Measurements from ENCODE around the gene IFIT1.

The IFIT1 gene

GRCh38 chr10:89414146-89414878 lies 21.9 kb downstream of the IFIT1 start, which contains the start of gene IFIT5 (continued):
- TF ChIP-seq, protein P1, sequence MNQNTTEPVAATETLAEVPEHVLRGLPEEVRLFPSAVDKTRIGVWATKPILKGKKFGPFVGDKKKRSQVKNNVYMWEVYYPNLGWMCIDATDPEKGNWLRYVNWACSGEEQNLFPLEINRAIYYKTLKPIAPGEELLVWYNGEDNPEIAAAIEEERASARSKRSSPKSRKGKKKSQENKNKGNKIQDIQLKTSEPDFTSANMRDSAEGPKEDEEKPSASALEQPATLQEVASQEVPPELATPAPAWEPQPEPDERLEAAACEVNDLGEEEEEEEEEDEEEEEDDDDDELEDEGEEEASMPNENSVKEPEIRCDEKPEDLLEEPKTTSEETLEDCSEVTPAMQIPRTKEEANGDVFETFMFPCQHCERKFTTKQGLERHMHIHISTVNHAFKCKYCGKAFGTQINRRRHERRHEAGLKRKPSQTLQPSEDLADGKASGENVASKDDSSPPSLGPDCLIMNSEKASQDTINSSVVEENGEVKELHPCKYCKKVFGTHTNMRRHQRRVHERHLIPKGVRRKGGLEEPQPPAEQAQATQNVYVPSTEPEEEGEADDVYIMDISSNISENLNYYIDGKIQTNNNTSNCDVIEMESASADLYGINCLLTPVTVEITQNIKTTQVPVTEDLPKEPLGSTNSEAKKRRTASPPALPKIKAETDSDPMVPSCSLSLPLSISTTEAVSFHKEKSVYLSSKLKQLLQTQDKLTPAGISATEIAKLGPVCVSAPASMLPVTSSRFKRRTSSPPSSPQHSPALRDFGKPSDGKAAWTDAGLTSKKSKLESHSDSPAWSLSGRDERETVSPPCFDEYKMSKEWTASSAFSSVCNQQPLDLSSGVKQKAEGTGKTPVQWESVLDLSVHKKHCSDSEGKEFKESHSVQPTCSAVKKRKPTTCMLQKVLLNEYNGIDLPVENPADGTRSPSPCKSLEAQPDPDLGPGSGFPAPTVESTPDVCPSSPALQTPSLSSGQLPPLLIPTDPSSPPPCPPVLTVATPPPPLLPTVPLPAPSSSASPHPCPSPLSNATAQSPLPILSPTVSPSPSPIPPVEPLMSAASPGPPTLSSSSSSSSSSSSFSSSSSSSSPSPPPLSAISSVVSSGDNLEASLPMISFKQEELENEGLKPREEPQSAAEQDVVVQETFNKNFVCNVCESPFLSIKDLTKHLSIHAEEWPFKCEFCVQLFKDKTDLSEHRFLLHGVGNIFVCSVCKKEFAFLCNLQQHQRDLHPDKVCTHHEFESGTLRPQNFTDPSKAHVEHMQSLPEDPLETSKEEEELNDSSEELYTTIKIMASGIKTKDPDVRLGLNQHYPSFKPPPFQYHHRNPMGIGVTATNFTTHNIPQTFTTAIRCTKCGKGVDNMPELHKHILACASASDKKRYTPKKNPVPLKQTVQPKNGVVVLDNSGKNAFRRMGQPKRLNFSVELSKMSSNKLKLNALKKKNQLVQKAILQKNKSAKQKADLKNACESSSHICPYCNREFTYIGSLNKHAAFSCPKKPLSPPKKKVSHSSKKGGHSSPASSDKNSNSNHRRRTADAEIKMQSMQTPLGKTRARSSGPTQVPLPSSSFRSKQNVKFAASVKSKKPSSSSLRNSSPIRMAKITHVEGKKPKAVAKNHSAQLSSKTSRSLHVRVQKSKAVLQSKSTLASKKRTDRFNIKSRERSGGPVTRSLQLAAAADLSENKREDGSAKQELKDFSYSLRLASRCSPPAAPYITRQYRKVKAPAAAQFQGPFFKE (tag by site-specific recombination; IDR thresholded peaks at IDR 0.05; ENCODE audit: borderline replicate concordance), result no peak
- TF ChIP-seq ZNF514 (tag by site-specific recombination; IDR thresholded peaks at IDR 0.05) (no peak), SCRT1 (tag by site-specific recombination; IDR thresholded peaks at IDR 0.05; ENCODE audit: borderline replicate concordance) (no peak), ZNF114 (tag by site-specific recombination; IDR thresholded peaks at IDR 0.05) (no peak), WT1 (tag by site-specific recombination; IDR thresholded peaks at IDR 0.05) (peak; percentile 38; the same call in 1 of the 2 replicates), PRDM6 (tag by site-specific recombination; IDR thresholded peaks at IDR 0.05) (no peak), KLF17 (tag by site-specific recombination; IDR thresholded peaks at IDR 0.05) (no peak), ZNF660 (tag by site-specific recombination; IDR thresholded peaks at IDR 0.05) (0 out of 2 replicates have a peak, but pooled peaks have one; percentile 45), ZNF791 (tag by site-specific recombination; IDR thresholded peaks at IDR 0.05) (no peak), ZNF837 (tag by site-specific recombination; IDR thresholded peaks at IDR 0.05) (no peak), BCL11A (tag by site-specific recombination; IDR thresholded peaks at IDR 0.05; ENCODE audit: low read depth) (no peak), ZNF266 (tag by site-specific recombination; IDR thresholded peaks at IDR 0.05; ENCODE audit: low read depth) (no peak), ZNF184 (tag by site-specific recombination; IDR thresholded peaks at IDR 0.05) (no peak), ZNF501 (tag by site-specific recombination; IDR thresholded peaks at IDR 0.05) (no peak), ZNF544 (tag by site-specific recombination; IDR thresholded peaks at IDR 0.05) (no peak), ZNF596 (tag by site-specific recombination; IDR thresholded peaks at IDR 0.05) (0 out of 2 replicates have a peak, but pooled peaks have one; percentile 17), EGR2 (tag by site-specific recombination; IDR thresholded peaks at IDR 0.05; ENCODE audit: low read depth) (no peak; the same call in 1 of the 2 replicates), ZNF335 (tag by site-specific recombination; conservative IDR thresholded peaks at IDR 0.05) (peak; percentile 80), KLF10 (tag by site-specific recombination; IDR thresholded peaks at IDR 0.05) (no peak), ZNF701 (tag by site-specific recombination; IDR thresholded peaks at IDR 0.05) (no peak), ZNF510 (tag by site-specific recombination; IDR thresholded peaks at IDR 0.05; ENCODE audit: insufficient replicate concordance) (no peak)
- TF ChIP-seq, protein P2, sequence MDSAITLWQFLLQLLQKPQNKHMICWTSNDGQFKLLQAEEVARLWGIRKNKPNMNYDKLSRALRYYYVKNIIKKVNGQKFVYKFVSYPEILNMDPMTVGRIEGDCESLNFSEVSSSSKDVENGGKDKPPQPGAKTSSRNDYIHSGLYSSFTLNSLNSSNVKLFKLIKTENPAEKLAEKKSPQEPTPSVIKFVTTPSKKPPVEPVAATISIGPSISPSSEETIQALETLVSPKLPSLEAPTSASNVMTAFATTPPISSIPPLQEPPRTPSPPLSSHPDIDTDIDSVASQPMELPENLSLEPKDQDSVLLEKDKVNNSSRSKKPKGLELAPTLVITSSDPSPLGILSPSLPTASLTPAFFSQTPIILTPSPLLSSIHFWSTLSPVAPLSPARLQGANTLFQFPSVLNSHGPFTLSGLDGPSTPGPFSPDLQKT (IDR thresholded peaks at IDR 0.05; ENCODE audit: borderline replicate concordance, low read depth, low read length), result no peak
- TF ChIP-seq, protein P3, sequence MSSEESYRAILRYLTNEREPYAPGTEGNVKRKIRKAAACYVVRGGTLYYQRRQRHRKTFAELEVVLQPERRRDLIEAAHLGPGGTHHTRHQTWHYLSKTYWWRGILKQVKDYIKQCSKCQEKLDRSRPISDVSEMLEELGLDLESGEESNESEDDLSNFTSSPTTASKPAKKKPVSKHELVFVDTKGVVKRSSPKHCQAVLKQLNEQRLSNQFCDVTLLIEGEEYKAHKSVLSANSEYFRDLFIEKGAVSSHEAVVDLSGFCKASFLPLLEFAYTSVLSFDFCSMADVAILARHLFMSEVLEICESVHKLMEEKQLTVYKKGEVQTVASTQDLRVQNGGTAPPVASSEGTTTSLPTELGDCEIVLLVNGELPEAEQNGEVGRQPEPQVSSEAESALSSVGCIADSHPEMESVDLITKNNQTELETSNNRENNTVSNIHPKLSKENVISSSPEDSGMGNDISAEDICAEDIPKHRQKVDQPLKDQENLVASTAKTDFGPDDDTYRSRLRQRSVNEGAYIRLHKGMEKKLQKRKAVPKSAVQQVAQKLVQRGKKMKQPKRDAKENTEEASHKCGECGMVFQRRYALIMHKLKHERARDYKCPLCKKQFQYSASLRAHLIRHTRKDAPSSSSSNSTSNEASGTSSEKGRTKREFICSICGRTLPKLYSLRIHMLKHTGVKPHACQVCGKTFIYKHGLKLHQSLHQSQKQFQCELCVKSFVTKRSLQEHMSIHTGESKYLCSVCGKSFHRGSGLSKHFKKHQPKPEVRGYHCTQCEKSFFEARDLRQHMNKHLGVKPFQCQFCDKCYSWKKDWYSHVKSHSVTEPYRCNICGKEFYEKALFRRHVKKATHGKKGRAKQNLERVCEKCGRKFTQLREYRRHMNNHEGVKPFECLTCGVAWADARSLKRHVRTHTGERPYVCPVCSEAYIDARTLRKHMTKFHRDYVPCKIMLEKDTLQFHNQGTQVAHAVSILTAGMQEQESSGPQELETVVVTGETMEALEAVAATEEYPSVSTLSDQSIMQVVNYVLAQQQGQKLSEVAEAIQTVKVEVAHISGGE (tag by site-specific recombination; conservative IDR thresholded peaks at IDR 0.05; ENCODE audit: low read depth), result 0 out of 2 replicates have a peak, but pooled peaks have one; percentile 7
- TF ChIP-seq, protein P4, sequence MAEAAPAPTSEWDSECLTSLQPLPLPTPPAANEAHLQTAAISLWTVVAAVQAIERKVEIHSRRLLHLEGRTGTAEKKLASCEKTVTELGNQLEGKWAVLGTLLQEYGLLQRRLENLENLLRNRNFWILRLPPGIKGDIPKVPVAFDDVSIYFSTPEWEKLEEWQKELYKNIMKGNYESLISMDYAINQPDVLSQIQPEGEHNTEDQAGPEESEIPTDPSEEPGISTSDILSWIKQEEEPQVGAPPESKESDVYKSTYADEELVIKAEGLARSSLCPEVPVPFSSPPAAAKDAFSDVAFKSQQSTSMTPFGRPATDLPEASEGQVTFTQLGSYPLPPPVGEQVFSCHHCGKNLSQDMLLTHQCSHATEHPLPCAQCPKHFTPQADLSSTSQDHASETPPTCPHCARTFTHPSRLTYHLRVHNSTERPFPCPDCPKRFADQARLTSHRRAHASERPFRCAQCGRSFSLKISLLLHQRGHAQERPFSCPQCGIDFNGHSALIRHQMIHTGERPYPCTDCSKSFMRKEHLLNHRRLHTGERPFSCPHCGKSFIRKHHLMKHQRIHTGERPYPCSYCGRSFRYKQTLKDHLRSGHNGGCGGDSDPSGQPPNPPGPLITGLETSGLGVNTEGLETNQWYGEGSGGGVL (tag by site-specific recombination; IDR thresholded peaks at IDR 0.05), result no peak

All from HEK293 (cell line).